K562 (cell line): Measurements from ENCODE around the gene ZCCHC3. TPM values are rescaled to one million over a fixed set of nuclear protein-coding genes. Genes with fewer than 3 reads are reported as not detected.

Source experiments
- C11orf30 ChIP-seq: fragments of 450-650 bp; IDR thresholded peaks from 2 replicates; pipeline ENCODE4 v1.6.1; 2016; ENCODE audit warnings: low read depth, mild to moderate bottlenecking
- MAFF ChIP-seq: IDR thresholded peaks from 2 replicates; pipeline ENCODE4 v1.6.1; 2012; ENCODE audit warnings: low read length, improper control_type of control experiment
- MAFG ChIP-seq: fragments of 450-650 bp; conservative IDR thresholded peaks from 2 replicates; pipeline ENCODE4 v1.6.1; 2016; ENCODE audit warnings: missing genetic modification characterization, missing compliant biosample characterization
- MGA ChIP-seq: fragments of 450-650 bp; IDR thresholded peaks from 2 replicates; pipeline ENCODE4 v1.6.1; 2016; ENCODE audit warnings: mild to moderate bottlenecking, moderate library complexity
- NFE2 ChIP-seq: IDR thresholded peaks from 2 replicates; pipeline ENCODE4 v1.6.1; 2014; ENCODE audit warnings: antibody characterized with exemption, low read depth
- PATZ1 ChIP-seq: fragments of 250-450 bp; sonication (Bioruptor Pico); IDR thresholded peaks from 2 replicates; pipeline ENCODE4 v1.5.0; 2020; ENCODE audit warnings: mild to moderate bottlenecking, borderline replicate concordance
- PPARD ChIP-seq: fragments of 250-450 bp; sonication (Bioruptor Pico); IDR thresholded peaks from 2 replicates; pipeline ENCODE4 v1.8.0; 2022; ENCODE audit warnings: inconsistent platforms, mild to moderate bottlenecking, moderate library complexity
- RCOR1 ChIP-seq, 2 experiments: IDR thresholded peaks; 2 replicates each; pipeline ENCODE4 v1.6.1; 2012; ENCODE audit warnings: low read depth in 2 of 2, low read length in 2 of 2, borderline replicate concordance in 1 of 2, improper control_type of control experiment in 1 of 2
- ZEB2 ChIP-seq: fragments of 450-650 bp; IDR thresholded peaks from 2 replicates; pipeline ENCODE4 v1.6.1; 2016
- ZNF592 ChIP-seq: fragments of 450-650 bp; IDR thresholded peaks from 2 replicates; pipeline ENCODE4 v1.6.1; 2017; ENCODE audit warnings: antibody characterized with exemption, mild to moderate bottlenecking
- polyA plus RNA-seq, 8 experiments: library from polyadenylated mRNA; depleted of rRNA in 4 of 8; stranded (reverse) in 5 of 8; unstranded in 3 of 8; fragments of >200 nt; fragmentation: Nextera tagmentation in 2 of 8; fragmentation: Illumina TruSeq in 1 of 8; extraction: Ambion mirVana in 2 of 8; extraction: Trizol in 1 of 8; gene quantifications; 2 replicates each; pipeline versions ENCODE4 v1.2.1 to v1.2.3, GENCODE V29; 2011 to 2014; ENCODE audit warnings: inconsistent platforms in 1 of 8, missing spikeins in 1 of 8
- total RNA-seq, 7 experiments: library from RNA; depleted of rRNA in 6 of 7; stranded (reverse); fragments of >200 nt in 6 of 7; fragmentation: Illumina TruSeq in 2 of 7; extraction: Trizol in 2 of 7; gene quantifications; 2 replicates each; pipeline versions ENCODE4 v1.2.1 to v1.2.3, GENCODE V29; 2011 to 2021; ENCODE audit warnings: low replicate concordance in 1 of 7

Gene ZCCHC3
- total and polyA plus RNA-seq, 9 of the 15 experiments (the other 6 are each of a cell fraction or from before 2014, with no cell fraction given): 2.8 to 23.3 (median 16.5) TPM

GRCh38 chr20:258963-259362 is 38.4 kb upstream of the ZCCHC3 start (continued):
- TF ChIP-seq MGA: peak; percentile 32
- TF ChIP-seq C11orf30: peak; percentile 99
- TF ChIP-seq PPARD (CRISPR knock-in tag): no peak
- peak; percentile 67 for TF ChIP-seq NFE2
- peak; percentile 94 for TF ChIP-seq MAFF
- TF ChIP-seq ZEB2: peak; percentile 23; the same call in 1 of the 2 replicates
- TF ChIP-seq ZNF592: 0 out of 2 replicates have a peak, but pooled peaks have one; percentile 20
- no peak for TF ChIP-seq PATZ1 (CRISPR knock-in tag)
- peak in 1 of 2 experiments; percentile 12; a peak in 1 of 4 replicates for TF ChIP-seq RCOR1 (IDR thresholded peaks at IDR 0.05; ENCODE audit: borderline replicate concordance in 1 of 2, low read depth in 2 of 2, low read length in 2 of 2)
- TF ChIP-seq MAFG: peak; percentile 97
